EL (cell line): ENCODE measurements around the gene TUB.

Source experiments
- DNase-seq: peaks from one replicate; pipeline ENCODE4 v3.0.0-alpha.2; 2016

The TUB gene

DNA sequence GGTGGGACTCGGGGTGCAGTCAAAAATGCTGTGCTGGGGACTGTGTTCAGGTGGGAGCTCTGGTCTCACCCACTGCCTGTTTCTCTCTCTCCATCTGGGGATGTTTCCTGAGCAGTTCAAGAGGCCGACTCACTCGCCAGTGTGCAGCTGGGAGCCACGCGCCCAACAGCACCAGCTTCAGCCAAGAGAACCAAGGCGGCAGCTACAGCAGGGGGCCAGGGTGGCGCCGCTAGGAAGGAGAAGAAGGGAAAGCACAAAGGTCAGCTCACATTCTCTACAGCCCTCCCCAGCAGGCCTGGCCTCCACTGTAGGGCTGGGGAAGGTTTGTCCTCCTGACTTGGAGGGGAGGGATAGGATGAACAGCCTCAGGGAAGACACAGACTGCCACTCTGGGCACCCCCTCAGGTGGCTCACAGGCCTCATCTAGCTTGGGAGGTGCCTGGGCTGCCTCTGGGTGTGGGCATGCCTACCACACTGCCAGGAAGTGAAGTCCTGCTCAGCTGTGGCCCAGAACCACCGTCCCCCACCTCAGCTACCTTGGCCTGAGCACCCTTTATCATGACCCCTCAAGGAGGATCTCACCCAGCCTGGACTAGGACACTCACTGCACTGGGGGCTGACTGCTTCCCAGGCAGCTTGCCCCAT lies 13.0 kb downstream of the TUB start:
- DNase-seq, result no peak

DNA sequence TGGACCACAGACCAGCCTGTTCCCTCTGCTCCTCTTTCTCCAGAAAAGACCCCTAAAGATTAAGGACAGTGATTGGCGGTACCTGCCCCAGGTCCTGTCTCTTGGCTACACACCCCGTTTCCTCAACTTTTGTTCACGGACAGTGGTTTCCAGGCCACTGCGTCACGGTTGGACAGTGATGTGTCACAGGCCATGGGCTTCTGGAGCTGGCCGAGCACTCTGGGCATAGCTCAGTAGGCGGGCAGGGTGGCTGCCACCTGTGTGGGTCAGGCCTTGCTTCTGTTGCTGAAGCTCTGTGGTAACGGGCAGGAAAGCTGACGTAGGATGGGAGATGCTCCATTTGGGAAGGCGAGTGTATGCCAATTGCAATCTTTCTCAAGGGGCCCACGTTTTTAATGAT lies 13.6 kb downstream of the TUB start:
- no peak for DNase-seq

DNA sequence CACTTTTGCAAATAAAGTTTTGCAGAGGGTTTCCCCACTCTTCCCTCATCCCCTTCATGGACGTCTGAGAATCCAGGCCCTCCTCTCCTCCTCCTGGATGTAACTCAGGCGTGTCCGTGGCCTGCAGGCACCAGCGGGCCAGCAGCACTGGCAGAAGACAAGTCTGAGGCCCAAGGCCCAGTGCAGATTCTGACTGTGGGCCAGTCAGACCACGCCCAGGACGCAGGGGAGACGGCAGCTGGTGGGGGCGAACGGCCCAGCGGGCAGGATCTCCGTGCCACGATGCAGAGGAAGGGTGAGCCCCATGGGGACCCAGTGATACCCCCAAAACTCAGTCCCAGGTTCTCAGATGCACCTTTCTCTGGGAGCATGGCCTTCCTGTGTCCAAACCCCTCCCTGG lies 14.4 kb downstream of the TUB start:
- DNase-seq, result no peak

- DNase-seq, result no peak
These were observed 15.0 kb downstream of the TUB start for GRCh38 chr11:8095806-8096522.

- DNase-seq, result no peak
These were observed 15.6 kb downstream of the TUB start for GRCh38 chr11:8096575-8096974.

- DNase-seq, result no peak
These were observed 16.1 kb downstream of the TUB start for GRCh38 chr11:8097062-8097461.

- no peak for DNase-seq
These were observed 16.5 kb downstream of the TUB start for GRCh38 chr11:8097468-8097867.

GRCh38 chr11:8097926-8098325 lies 16.9 kb downstream of the TUB start:
- no peak for DNase-seq

GRCh38 chr11:8098361-8098760 lies 17.4 kb downstream of the TUB start:
- peak; percentile 80 for DNase-seq

GRCh38 chr11:8098879-8099278 lies 17.9 kb downstream of the TUB start:
- DNase-seq, result peak; percentile 37

GRCh38 chr11:8099291-8099899 lies 18.4 kb downstream of the TUB start:
- DNase-seq, result peak; percentile 80

DNA sequence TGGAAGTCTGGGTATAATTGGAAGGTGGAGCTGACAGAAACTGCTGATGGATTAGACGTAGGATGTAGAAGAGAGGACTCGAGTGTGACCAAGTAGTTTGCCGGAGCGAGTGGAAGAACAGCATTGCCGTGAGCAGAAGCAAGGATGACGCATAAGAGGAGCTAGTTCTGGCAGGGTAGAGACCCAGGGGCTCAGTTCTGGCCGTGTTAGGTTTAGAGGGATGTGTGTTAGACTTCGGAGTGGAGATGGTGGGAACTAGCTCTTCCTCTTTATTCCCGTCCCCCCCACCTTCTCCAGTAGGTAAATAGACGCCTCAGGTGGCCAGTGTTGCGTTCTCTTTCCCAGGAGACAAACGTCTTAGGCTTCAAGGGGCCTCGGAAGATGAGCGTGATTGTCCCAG lies 19.1 kb downstream of the TUB start:
- no peak for DNase-seq

DNA sequence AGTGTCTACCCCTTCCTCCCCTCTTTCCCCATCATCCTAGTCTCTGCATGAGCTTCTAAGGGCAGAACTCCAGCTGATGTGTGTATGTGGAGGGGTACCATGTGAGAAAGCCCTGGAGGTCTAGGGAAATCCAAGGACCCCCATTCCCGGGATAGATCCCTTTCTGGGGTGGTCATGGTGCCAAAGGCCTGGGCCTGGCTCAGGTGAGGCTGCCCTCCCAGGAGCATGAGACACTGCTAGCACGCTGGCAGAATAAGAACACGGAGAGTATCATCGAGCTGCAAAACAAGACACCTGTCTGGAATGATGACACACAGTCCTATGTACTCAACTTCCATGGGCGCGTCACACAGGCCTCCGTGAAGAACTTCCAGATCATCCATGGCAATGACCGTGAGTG lies 19.6 kb downstream of the TUB start:
- DNase-seq, result no peak

GRCh38 chr11:8101421-8101820 lies 20.4 kb downstream of the TUB start:
- DNase-seq, result no peak

GRCh38 chr11:8102296-8102915 lies 21.4 kb downstream of the TUB start:
- DNase-seq, result no peak

DNA sequence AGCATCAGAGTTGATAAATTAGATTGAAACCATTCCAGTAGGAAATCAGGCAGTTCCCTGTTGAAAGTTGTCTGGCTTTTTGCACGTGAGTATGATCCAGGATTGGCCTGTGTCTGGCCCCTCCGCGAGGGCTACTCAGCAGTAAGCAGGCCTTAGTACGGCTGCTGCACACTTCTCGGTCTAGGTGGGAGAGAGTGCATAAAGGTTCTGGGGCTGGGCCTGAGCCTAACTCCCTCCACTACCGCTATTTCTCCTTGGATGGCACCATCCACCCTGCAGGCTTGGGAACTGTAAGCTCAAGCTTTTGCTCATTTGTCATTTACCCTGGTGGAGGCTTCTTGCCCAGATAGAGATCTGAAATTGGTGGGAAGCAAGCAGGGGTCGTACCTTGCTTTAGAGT lies 22.0 kb downstream of the TUB start:
- DNase-seq, result no peak

GRCh38 chr11:8103909-8104308 lies 22.9 kb downstream of the TUB start:
- DNase-seq, result no peak

DNA sequence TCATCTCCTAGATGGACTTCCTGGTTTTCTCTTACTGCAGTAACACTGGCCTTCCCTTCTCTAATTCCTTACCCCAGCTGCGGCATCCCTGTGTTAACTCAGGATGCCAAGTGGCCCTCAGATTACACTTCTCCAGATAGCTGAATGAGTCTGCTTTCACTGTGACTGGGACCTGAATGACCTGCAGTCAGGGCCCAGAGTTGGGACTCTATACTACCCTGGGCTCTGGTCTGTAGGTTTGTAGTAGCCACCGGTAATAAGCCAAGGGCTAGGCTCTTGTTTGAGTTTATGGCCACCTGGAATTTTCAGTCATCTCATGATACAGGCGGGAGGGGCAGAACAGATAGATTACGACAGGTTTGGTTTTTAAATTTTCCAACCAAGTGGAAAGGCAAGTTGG lies 24.1 kb downstream of the TUB start:
- DNase-seq, result no peak

- DNase-seq, result no peak
These were observed 24.7 kb downstream of the TUB start for GRCh38 chr11:8105666-8106065.

- DNase-seq, result no peak
These were observed 25.7 kb downstream of the TUB start for GRCh38 chr11:8106679-8107078.

GRCh38 chr11:8107642-8108041 lies 26.6 kb downstream of the TUB start:
- no peak for DNase-seq

- DNase-seq, result no peak
These were observed 27.4 kb downstream of the TUB start for GRCh38 chr11:8108421-8108820.

DNA sequence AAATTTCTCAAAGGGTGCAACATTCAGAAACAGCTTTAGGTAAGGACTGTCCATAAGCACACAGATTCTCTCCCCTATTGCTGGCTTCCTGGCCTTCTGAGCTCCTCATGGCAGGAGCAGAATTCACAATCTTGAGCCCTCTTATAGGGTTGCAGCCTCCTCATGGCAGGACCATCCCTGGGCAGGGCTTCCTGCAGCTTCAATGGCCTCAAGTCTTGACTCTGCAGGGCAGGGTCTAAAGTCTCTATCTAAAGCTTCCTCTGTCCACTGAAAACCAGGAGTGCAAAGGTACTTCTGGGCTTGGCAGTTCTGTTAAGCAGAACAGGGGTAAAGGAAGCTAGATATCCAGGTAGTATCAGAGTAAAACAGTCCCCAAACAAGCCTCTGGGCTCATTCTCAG lies 28.7 kb downstream of the TUB start:
- no peak for DNase-seq

GRCh38 chr11:8110396-8110795 lies 29.4 kb downstream of the TUB start:
- no peak for DNase-seq
